HG03060 (cell line): ENCODE data around the gene MELK.

Experiments
- ATAC-seq: cut with Tn5 transposase; IDR thresholded peaks from one replicate; pipeline ENCODE4 v1.9.1; 2021; ENCODE audit warnings: low read depth, moderate number of reproducible peaks; ENCODE audit not compliant: unreplicated experiment

Gene MELK

GRCh38 chr9:36665387-36665786 lies 92.7 kb downstream of the MELK start:
- no peak for ATAC-seq

- no peak for ATAC-seq
These were observed 93.3 kb downstream of the MELK start for GRCh38 chr9:36665921-36666431.

- ATAC-seq, result no peak
These were observed 98.9 kb downstream of the MELK start for GRCh38 chr9:36671561-36671960.

- ATAC-seq, result no peak
These were observed 103.4 kb downstream of the MELK start for GRCh38 chr9:36676091-36676490.

- no peak for ATAC-seq
These were observed 104.2 kb downstream of the MELK start for GRCh38 chr9:36676778-36677485.

GRCh38 chr9:36677611-36678010 lies 104.9 kb downstream of the MELK start:
- no peak for ATAC-seq

GRCh38 chr9:36679710-36680109 lies 107.0 kb downstream of the MELK start:
- no peak for ATAC-seq

- ATAC-seq, result no peak
These were observed 113.8 kb downstream of the MELK start for GRCh38 chr9:36686471-36686870.

- ATAC-seq, result no peak
These were observed 117.9 kb downstream of the MELK start for GRCh38 chr9:36690412-36691168.

- ATAC-seq, result no peak
These were observed 119.0 kb downstream of the MELK start for GRCh38 chr9:36691671-36692070.

- no peak for ATAC-seq
These were observed 126.3 kb downstream of the MELK start for GRCh38 chr9:36698984-36699383.

GRCh38 chr9:36704148-36704547 lies 131.5 kb downstream of the MELK start:
- no peak for ATAC-seq

GRCh38 chr9:36713515-36714490 lies 141.1 kb downstream of the MELK start:
- ATAC-seq, result no peak

- no peak for ATAC-seq
These were observed 143.8 kb downstream of the MELK start for GRCh38 chr9:36716496-36716895.

GRCh38 chr9:36717276-36717675 lies 144.6 kb downstream of the MELK start:
- no peak for ATAC-seq

GRCh38 chr9:36718612-36719011 lies 145.9 kb downstream of the MELK start:
- no peak for ATAC-seq

GRCh38 chr9:36720043-36720442 lies 147.3 kb downstream of the MELK start:
- no peak for ATAC-seq

GRCh38 chr9:36721846-36722588 lies 149.3 kb downstream of the MELK start:
- no peak for ATAC-seq

- no peak for ATAC-seq
These were observed 153.2 kb downstream of the MELK start for GRCh38 chr9:36725777-36726356.
